ENCODE measurements around the gene FOXP1. TPM values are rescaled to one million over a fixed set of nuclear protein-coding genes. Genes with fewer than 3 reads are reported as not detected.

The FOXP1 gene
- total and polyA plus RNA-seq, 2 of the 13 experiments (the other 11 are each of a cell fraction or from before 2014, with no cell fraction given), result 40.4 to 59.0 TPM

DNA sequence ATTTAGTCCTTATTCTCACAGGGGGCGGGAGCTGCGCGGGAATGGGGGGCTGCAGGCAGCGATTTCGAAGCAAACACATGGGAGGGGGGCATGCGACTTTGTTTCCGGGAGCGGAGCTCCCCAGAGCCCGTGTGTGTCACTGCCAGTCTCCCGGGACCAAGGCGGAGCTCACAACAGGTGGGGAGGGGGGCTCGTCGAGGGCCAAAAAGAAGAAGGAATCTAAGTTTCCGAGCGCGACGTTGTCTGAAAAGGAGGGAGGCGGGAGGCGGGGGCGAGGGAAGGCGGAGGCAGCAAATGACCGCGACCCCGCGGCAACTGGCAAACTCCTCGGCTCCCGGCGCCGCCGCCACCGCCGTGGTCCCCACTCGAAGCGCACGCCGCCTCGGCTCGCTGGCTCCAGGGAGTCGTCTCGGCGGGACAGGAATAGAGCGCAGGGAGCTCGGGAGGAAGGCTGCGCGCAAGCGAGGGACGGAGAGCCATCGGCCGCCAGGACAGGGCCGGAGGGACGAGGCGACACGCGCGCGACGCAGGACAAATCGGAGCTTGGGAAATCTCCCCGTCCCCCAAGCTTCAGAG lies 1.4 kb downstream of the FOXP1 start:
- no peak overlapping the region for H2AFZ ChIP-seq (ENCODE audit: low read length)
- H3K27ac ChIP-seq (ENCODE audit: extremely low read length, insufficient read depth, low read length), result peak overlapping the region; percentile 97
- ChIA-PET CTCF (ENCODE audit: low intra/inter-chr PET ratio, low total read pairs) (no interaction called here), POLR2A (interaction anchor here (1.1 to 2.7 kb wide), 14 partner anchors 22 to 632 kb away, joined by 4 to 17 read pairs (median 6); no protein-coding TSS in a partner anchor)
- FAIRE-seq (no peak), ATAC-seq (peak; percentile 26), DNase-seq (ENCODE audit: low spot score) (peak; percentile 58)
- 0 out of 5 replicates have a peak, but pooled peaks cover 0 to 4% of the 10 kb centered on the region in 2 experiments for H3K36me3 ChIP-seq (replicated peaks in 1 of 2; ENCODE audit: control insufficient read depth in 1 of 2, insufficient read depth in 2 of 2, low read length in 2 of 2)
- H3K4me1 ChIP-seq (ENCODE audit: insufficient read depth, low read length), result peaks cover 57% of the 10 kb centered on the region
- peak overlapping the region; percentile 82 for H3K4me2 ChIP-seq (ENCODE audit: low read depth, low read length)
- peak overlapping the region; percentile 96 for H3K9ac ChIP-seq (ENCODE audit: insufficient read depth, low read depth, low read length)
- peaks cover 51% of the 10 kb centered on the region for H3K79me2 ChIP-seq (ENCODE audit: insufficient read depth, low read length)
- H3K27me3 ChIP-seq (ENCODE audit: control insufficient read depth in 1 of 2, insufficient read depth in 2 of 2, low read length in 2 of 2), result no peaks in the 10 kb centered on the region
- in situ Hi-C loops (cut with HindIII; ENCODE audit: extremely low pct_ligation_motif_present, low pct_unique_long_range_greater_than_20kb), result loop anchor here (5.0 to 10.0 kb wide), 2 partner anchors 275 to 527 kb away; no protein-coding TSS in a partner anchor
- no peaks in the 10 kb centered on the region for H3K9me3 ChIP-seq (ENCODE audit: low read length)
- BruUV-seq (replicated peaks), result TSS peak; percentile 49
- H4K20me1 ChIP-seq (ENCODE audit: insufficient read depth, low read length), result no peaks in the 10 kb centered on the region; the same call in 1 of the 2 replicates
- H3K4me3 ChIP-seq (replicated peaks in 1 of 3; ENCODE audit: insufficient read depth in 1 of 3, low read depth in 2 of 3, low read length in 3 of 3), result peak overlapping the region; percentile 91 to 97 (median 95)
- 0% methylated on average over 33 of the region's 59 CpGs for WGBS (ENCODE audit: low lambda C conversion rate)
- intact Hi-C loops (cut with micrococcal nuclease; ENCODE audit: unreplicated experiment), result loop anchor here (5.0 to 10.0 kb wide), 5 partner anchors 127 to 515 kb away; no protein-coding TSS in a partner anchor
- TF ChIP-seq ZNF883 (CRISPR knock-in tag; IDR thresholded peaks at IDR 0.05; ENCODE audit: not compliant biosample characterization) (no peak), HMGA1 (CRISPR knock-in tag; conservative IDR thresholded peaks at IDR 0.05) (no peak), ARID3A (IDR thresholded peaks at IDR 0.05; ENCODE audit: low read depth, low read length) (no peak), AGO1 (IDR thresholded peaks at IDR 0.05; ENCODE audit: low read depth, low read length, poor library complexity, severe bottlenecking) (peak; percentile 62), ZNF572 (CRISPR knock-in tag; IDR thresholded peaks at IDR 0.05) (0 out of 2 replicates have a peak, but pooled peaks have one; percentile 56), CHCHD3 (CRISPR knock-in tag; IDR thresholded peaks at IDR 0.05) (no peak; the same call in 1 of the 2 replicates), RARA (CRISPR knock-in tag; IDR thresholded peaks at IDR 0.05) (no peak), ZC3H13 (CRISPR knock-in tag; IDR thresholded peaks at IDR 0.05) (0 out of 2 replicates have a peak, but pooled peaks have one; percentile 44), RAD51 (IDR thresholded peaks at IDR 0.05; ENCODE audit: borderline replicate concordance) (no peak), ZNF839 (CRISPR knock-in tag; IDR thresholded peaks at IDR 0.05; ENCODE audit: borderline replicate concordance) (no peak), ZNF552 (CRISPR knock-in tag; IDR thresholded peaks at IDR 0.05; ENCODE audit: borderline replicate concordance) (no peak), MEIS2 (CRISPR knock-in tag; IDR thresholded peaks at IDR 0.05) (no peak), ZNF776 (CRISPR knock-in tag; IDR thresholded peaks at IDR 0.05) (no peak; the same call in 1 of the 2 replicates), ZNF407 (CRISPR knock-in tag; IDR thresholded peaks at IDR 0.05; ENCODE audit: not compliant biosample characterization) (no peak)
